Uterus (tissue), 4 donors: ENCODE measurements around the gene BPIFA1. TPM values are rescaled to one million over a fixed set of nuclear protein-coding genes. Genes with fewer than 3 reads are reported as not detected.

ENCODE experiments used
- DNase-seq, 2 donors: peaks; one replicate each; pipeline ENCODE4 v3.0.0-alpha.2; 2019 to 2020
- H3K27ac ChIP-seq, 2 donors: fragments of 200-600 bp; sonication (generic); 1 replicate in 1 of 2; 2 replicates in 1 of 2; pipeline ENCODE4 v1.5.1; 2016 to 2018
- H3K27me3 ChIP-seq, 2 donors: fragments of 200-600 bp; sonication (generic); one replicate each; pipeline ENCODE4 v1.5.1; 2018 to 2019; ENCODE audit warnings: control low read depth in 1 of 2
- H3K36me3 ChIP-seq, 2 donors: fragments of 200-600 bp; sonication (generic); one replicate each; pipeline ENCODE4 v1.5.1; 2019; ENCODE audit warnings: control low read depth in 1 of 2
- H3K4me1 ChIP-seq, 2 donors: fragments of 200-600 bp; sonication (generic); one replicate each; pipeline ENCODE4 v1.5.1; 2018 to 2019; ENCODE audit warnings: control low read depth in 1 of 2
- H3K4me3 ChIP-seq, 2 donors: fragments of 200-600 bp; sonication (generic); 1 replicate in 1 of 2; 2 replicates in 1 of 2; pipeline ENCODE4 v1.5.1; 2018 to 2019; ENCODE audit warnings: mild to moderate bottlenecking in 1 of 2
- H3K9me3 ChIP-seq, 2 donors: fragments of 200-600 bp; sonication (generic); one replicate each; pipeline ENCODE4 v1.5.1; 2019; ENCODE audit warnings: control low read depth in 1 of 2
- CTCF ChIP-seq, 4 experiments: fragments of 200-600 bp in 2 of 4; fragments of 450-650 bp in 2 of 4; sonication (generic) in 2 of 4; IDR thresholded peaks; one replicate each; pipeline ENCODE4 v1.5.1; 2016 to 2019; ENCODE audit warnings: antibody characterized with exemption in 4 of 4, mild to moderate bottlenecking in 2 of 4, moderate library complexity in 1 of 4
- POLR2A ChIP-seq, 2 donors: fragments of 450-650 bp; IDR thresholded peaks; one replicate each; pipeline ENCODE4 v1.6.1; 2016; ENCODE audit warnings: antibody characterized with exemption in 2 of 2, mild to moderate bottlenecking in 1 of 2, moderate library complexity in 1 of 2
- intact Hi-C: fragments of 100-400 bp; cut with DNase I; formaldehyde crosslinking; loops from one replicate; pipeline ENCODE4 v1.15.1; 2023; ENCODE audit warnings: low total_unique reads
- total RNA-seq, 4 donors: library from RNA; depleted of rRNA in 3 of 4; stranded (reverse); fragments of >200 nt in 3 of 4; gene quantifications; one replicate each; pipeline versions ENCODE4 v1.1.0 to v1.2.4, GENCODE V29; 2014 to 2023
- donor health status: DM: yes; HTN: yes; CAD: no.

The BPIFA1 gene
- total RNA-seq, 4 donors from 2014 or later, result not detected

- no peaks in the 10 kb centered on the region for H3K9me3 ChIP-seq
- no peak overlapping the region for H3K27ac ChIP-seq
- H3K4me1 ChIP-seq, result no peaks in the 10 kb centered on the region
- DNase-seq, result no peak
- H3K27me3 ChIP-seq, result no peaks in the 10 kb centered on the region
- TF ChIP-seq POLR2A (IDR thresholded peaks at IDR 0.05) (no peak), CTCF (IDR thresholded peaks at IDR 0.05) (no peak)
- intact Hi-C loops, result no loop called here
- H3K4me3 ChIP-seq, result no peak overlapping the region
- H3K36me3 ChIP-seq, result no peaks in the 10 kb centered on the region
Measured at GRCh38 chr20:33249456-33249855, 13.7 kb downstream of the BPIFA1 start.

DNA sequence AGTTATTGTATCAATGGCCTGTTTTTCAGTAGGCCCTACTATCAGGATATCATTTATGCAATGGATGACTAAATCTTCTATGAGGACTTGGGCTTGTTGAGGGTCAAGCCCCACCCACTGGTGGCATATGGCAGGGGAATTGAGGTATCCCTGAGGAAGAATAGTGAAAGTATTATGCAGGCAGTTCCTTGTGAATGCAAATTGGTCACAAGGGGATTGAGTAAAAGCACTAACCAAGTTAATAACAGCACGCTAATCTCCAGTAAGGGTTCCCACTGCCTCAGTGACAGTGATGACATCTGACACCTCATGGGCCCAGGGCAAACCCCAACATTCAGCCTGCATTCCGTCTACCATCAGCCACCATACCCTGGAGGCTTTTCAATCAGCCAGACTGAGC, 14.9 kb downstream of the BPIFA1 start:
- Histone ChIP-seq H3K4me3 (no peak overlapping the region), H3K27ac (no peak overlapping the region), H3K36me3 (no peaks in the 10 kb centered on the region), H3K27me3 (no peaks in the 10 kb centered on the region), H3K4me1 (no peaks in the 10 kb centered on the region), H3K9me3 (no peaks in the 10 kb centered on the region)
- DNase-seq, result no peak
- intact Hi-C loops, result no loop called here
- TF ChIP-seq CTCF (IDR thresholded peaks at IDR 0.05) (no peak), POLR2A (IDR thresholded peaks at IDR 0.05) (no peak)

GRCh38 chr20:33251496-33251895, 15.7 kb downstream of the BPIFA1 start:
- Histone ChIP-seq H3K36me3 (no peaks in the 10 kb centered on the region), H3K9me3 (no peaks in the 10 kb centered on the region), H3K27me3 (no peaks in the 10 kb centered on the region), H3K4me1 (no peaks in the 10 kb centered on the region), H3K4me3 (no peak overlapping the region), H3K27ac (no peak overlapping the region)
- TF ChIP-seq CTCF (IDR thresholded peaks at IDR 0.05), result no peak
- TF ChIP-seq POLR2A (IDR thresholded peaks at IDR 0.05), result no peak
- DNase-seq, result no peak
- intact Hi-C loops, result no loop called here

DNA sequence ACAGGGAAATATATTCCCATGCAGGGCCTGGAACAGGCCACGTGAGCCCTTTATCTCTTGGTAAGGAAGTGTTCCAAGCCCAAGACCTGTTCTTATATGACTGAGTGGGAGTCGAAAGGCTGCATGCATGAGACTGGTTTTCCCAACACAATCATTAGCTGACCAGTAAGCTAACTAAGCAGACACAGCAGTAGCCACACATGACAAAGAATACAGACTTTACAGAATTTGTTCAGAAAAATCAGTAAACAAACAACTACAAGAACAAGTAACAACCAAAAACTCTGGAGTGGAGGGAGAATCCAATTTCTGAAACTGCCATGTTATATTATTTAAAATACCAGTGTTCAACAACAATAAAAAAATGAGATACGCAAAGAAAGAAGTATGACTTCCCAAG, 16.7 kb downstream of the BPIFA1 start:
- intact Hi-C loops, result no loop called here
- DNase-seq, result no peak
- TF ChIP-seq CTCF (IDR thresholded peaks at IDR 0.05) (no peak), POLR2A (IDR thresholded peaks at IDR 0.05) (no peak)
- no peak overlapping the region for H3K27ac ChIP-seq
- H3K27me3 ChIP-seq, result no peaks in the 10 kb centered on the region
- no peaks in the 10 kb centered on the region for H3K36me3 ChIP-seq
- H3K4me1 ChIP-seq, result no peaks in the 10 kb centered on the region
- no peaks in the 10 kb centered on the region for H3K9me3 ChIP-seq
- no peak overlapping the region for H3K4me3 ChIP-seq

DNA sequence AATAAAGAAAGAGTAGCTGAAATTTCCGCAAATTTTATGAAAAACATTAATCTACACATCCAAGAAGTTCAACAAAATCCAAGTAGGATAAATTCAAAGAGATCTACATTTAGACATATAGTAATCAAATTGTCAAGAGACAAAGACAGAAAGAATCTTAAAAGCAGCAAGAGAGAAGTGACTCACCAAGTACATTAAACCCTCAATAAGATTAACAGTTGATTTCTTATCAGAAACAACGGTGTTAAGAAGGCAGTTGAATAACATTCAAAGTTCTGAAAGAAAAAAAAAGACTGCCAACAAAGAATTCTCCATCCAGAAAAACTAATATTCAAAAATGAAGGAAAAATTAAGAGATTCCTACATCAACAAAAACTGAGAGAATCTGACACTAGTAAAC, 19.2 kb downstream of the BPIFA1 start:
- Histone ChIP-seq H3K4me3 (no peak overlapping the region), H3K9me3 (no peaks in the 10 kb centered on the region), H3K27ac (no peak overlapping the region), H3K4me1 (no peaks in the 10 kb centered on the region), H3K27me3 (no peaks in the 10 kb centered on the region), H3K36me3 (no peaks in the 10 kb centered on the region)
- DNase-seq, result no peak
- TF ChIP-seq POLR2A (IDR thresholded peaks at IDR 0.05), result no peak
- TF ChIP-seq CTCF (IDR thresholded peaks at IDR 0.05), result no peak
- intact Hi-C loops, result no loop called here
